ENCODE measurements around the gene CYP26C1. TPM values are rescaled to one million over a fixed set of nuclear protein-coding genes. Genes with fewer than 3 reads are reported as not detected.

The CYP26C1 gene
- total and polyA plus RNA-seq, 9 of the 15 experiments (the other 6 are each of a cell fraction or from before 2014, with no cell fraction given) = 0.07 to 0.09 (median 0.07) TPM; not detected in 6

- TF ChIP-seq CBX1 (IDR thresholded peaks at IDR 0.05; ENCODE audit: low read depth) (no peak), ZNF586 (CRISPR knock-in tag; conservative IDR thresholded peaks at IDR 0.05) (no peak), RBM15 (IDR thresholded peaks at IDR 0.05; ENCODE audit: insufficient read depth, low read length) (no peak), ELF1 (tag; IDR thresholded peaks at IDR 0.05) (no peak), ZBTB34 (CRISPR knock-in tag; IDR thresholded peaks at IDR 0.05) (no peak)
Measured at GRCh38 chr10:93070378-93071176, 10.0 kb downstream of the CYP26C1 start (continued).

- POLR2A ChIA-PET = interaction anchor here (0.6 to 0.7 kb wide), 2 partner anchors 57 to 66 kb away, joined by 3 to 4 read pairs; no protein-coding TSS in a partner anchor
- FAIRE-seq = peak; percentile 77
- BruUV-seq (replicated peaks) = TSS peak; percentile 43
- H3K27ac ChIP-seq (ENCODE audit: extremely low read depth, low read depth, low read length) = peak overlapping the region; percentile 80
- intact Hi-C loops (cut with micrococcal nuclease) (loop anchor here (10.0 kb wide), 1 partner anchor 476 kb away; the partner anchor contains the start of gene KIF11), in situ Hi-C loops (cut with MboI) (no loop called here)
- peak; percentile 31 for ATAC-seq
- peak overlapping the region; percentile 68 to 79; a peak in 3 of 4 replicates for H3K9ac ChIP-seq (ENCODE audit: insufficient read depth in 1 of 2, low read depth in 2 of 2, low read length in 2 of 2)
- CTCF ChIA-PET (ENCODE audit: low intra/inter-chr PET ratio) = no interaction called here
- H3K9me1 ChIP-seq (ENCODE audit: control insufficient read depth, insufficient read depth, low read length) = no peaks in the 10 kb centered on the region
- H3K36me3 ChIP-seq (ENCODE audit: control insufficient read depth, insufficient read depth, low read length) = no peaks in the 10 kb centered on the region
- peak overlapping the region; percentile 66 for H2AFZ ChIP-seq (ENCODE audit: low read depth, low read length)
- H3K9me3 ChIP-seq (replicated peaks; ENCODE audit: control insufficient read depth, insufficient read depth, low read depth, low read length) = peaks cover 2% of the 10 kb centered on the region; the same call in 1 of the 2 replicates
- H3K4me1 ChIP-seq (replicated peaks in 1 of 2; ENCODE audit: control insufficient read depth in 2 of 2, insufficient read depth in 2 of 2, low read length in 2 of 2) = peaks cover 25 to 67% of the 10 kb centered on the region in 2 experiments; a peak in 4 of 5 replicates
- no peaks in the 10 kb centered on the region for H4K20me1 ChIP-seq (replicated peaks; ENCODE audit: control insufficient read depth, insufficient read depth, low read length)
- peak overlapping the region; percentile 70 for H3K4me2 ChIP-seq (ENCODE audit: insufficient read depth, low read length)
- DNase-seq (ENCODE audit: extremely low read depth in 1 of 4, low spot score in 3 of 4) = peak; percentile 25 to 73 (median 48)
- no peaks in the 10 kb centered on the region for H3K79me2 ChIP-seq (ENCODE audit: control insufficient read depth, insufficient read depth, low read length)
- H3K4me3 ChIP-seq = peak overlapping the region; percentile 15; the same call in 1 of the 2 replicates
- 2% methylated on average over 4 of the region's 7 CpGs for WGBS (ENCODE audit: insufficient coverage, low coverage, missing lambda C conversion rate)
- no peaks in the 10 kb centered on the region for H3K27me3 ChIP-seq (ENCODE audit: control insufficient read depth in 2 of 2, insufficient read depth in 2 of 2, low read length in 2 of 2)
- no peak for TF ChIP-seq TAF1 (IDR thresholded peaks at IDR 0.05; ENCODE audit: control insufficient read depth, extremely low read depth, insufficient read depth, low read length, severe bottlenecking)
- no peak for TF ChIP-seq ZNF75A (CRISPR knock-in tag; IDR thresholded peaks at IDR 0.05)
- no peak for TF ChIP-seq CTCFL (IDR thresholded peaks at IDR 0.05; ENCODE audit: borderline replicate concordance, insufficient read depth, low read depth, low read length, poor library complexity, severe bottlenecking)
- TF ChIP-seq NFYB (IDR thresholded peaks at IDR 0.05; ENCODE audit: extremely low read depth, insufficient read length) = no peak
- no peak for TF ChIP-seq ZNF583 (CRISPR knock-in tag; IDR thresholded peaks at IDR 0.05)
- peak; percentile 64 for TF ChIP-seq BRD9 (IDR thresholded peaks at IDR 0.05; ENCODE audit: low read depth, partially characterized antibody)
- no peak for TF ChIP-seq SRF (CRISPR knock-in tag; IDR thresholded peaks at IDR 0.05)
- TF ChIP-seq ATF2 (CRISPR knock-in tag; IDR thresholded peaks at IDR 0.05) = no peak
- no peak for TF ChIP-seq RBM22 (IDR thresholded peaks at IDR 0.05; ENCODE audit: low read depth, low read length, poor library complexity, severe bottlenecking)
- no peak for TF ChIP-seq MTA2 (IDR thresholded peaks at IDR 0.05; ENCODE audit: low read depth)
- no peak for TF ChIP-seq ZNF830 (CRISPR knock-in tag; IDR thresholded peaks at IDR 0.05)
Measured at GRCh38 chr10:93071177-93071472, 10.5 kb downstream of the CYP26C1 start.

Measured in K562 (cell line).